KMS-11 (cell line): Measurements from ENCODE around the gene PPFIA1.
"Not testable (repeated sequence)": the region's sequence is repeated elsewhere in the genome, so short reads cannot be mapped to it uniquely, and the experiment has no call there.

Experiments
- H2AFZ ChIP-seq: fragments of 200-600 bp; sonication (generic); 2 replicates; pipeline ENCODE4 v1.6.1; 2016; ENCODE audit warnings: antibody characterized with exemption, mixed run types, low read depth
- H3K27ac ChIP-seq: fragments of 200-600 bp; sonication (generic); 2 replicates; pipeline ENCODE4 v1.6.1; 2016; ENCODE audit warnings: mild to moderate bottlenecking, mixed run types
- H3K27me3 ChIP-seq: fragments of 200-600 bp; sonication (generic); 2 replicates; pipeline ENCODE4 v1.6.1; 2017; ENCODE audit warnings: mild to moderate bottlenecking, low read depth, mixed run types, moderate library complexity; ENCODE audit not compliant: insufficient read depth
- H3K36me3 ChIP-seq: fragments of 200-600 bp; sonication (generic); 2 replicates; pipeline ENCODE4 v1.6.1; 2017; ENCODE audit warnings: mild to moderate bottlenecking, mixed run types; ENCODE audit not compliant: insufficient read depth
- H3K4me1 ChIP-seq: fragments of 200-600 bp; sonication (generic); 2 replicates; pipeline ENCODE4 v1.6.1; 2016; ENCODE audit warnings: mild to moderate bottlenecking, low read depth, mixed run types; ENCODE audit not compliant: poor library complexity, severe bottlenecking
- H3K4me2 ChIP-seq: fragments of 200-600 bp; sonication (generic); 2 replicates; pipeline ENCODE4 v1.7.0; 2016; ENCODE audit warnings: mild to moderate bottlenecking, mixed run types
- H3K4me3 ChIP-seq: fragments of 200-600 bp; sonication (generic); IDR thresholded peaks from 2 replicates; pipeline ENCODE4 v1.6.1; 2017; ENCODE audit warnings: low read depth, low read length, mixed read lengths; ENCODE audit not compliant: insufficient read depth
- H3K79me2 ChIP-seq: fragments of 200-600 bp; sonication (generic); 2 replicates; pipeline ENCODE4 v1.6.1; 2016; ENCODE audit warnings: low read depth, mixed run types; ENCODE audit not compliant: insufficient read depth
- H3K9ac ChIP-seq: fragments of 200-600 bp; sonication (generic); 2 replicates; pipeline ENCODE4 v1.6.1; 2016; ENCODE audit warnings: mild to moderate bottlenecking, mixed run types
- H4K20me1 ChIP-seq: fragments of 200-600 bp; sonication (generic); 2 replicates; pipeline ENCODE4 v1.6.1; 2016; ENCODE audit warnings: mild to moderate bottlenecking, mixed run types; ENCODE audit not compliant: insufficient read depth
- TF ChIP-seq, protein P1 (sequence below): fragments of 200-600 bp; sonication (generic); conservative IDR thresholded peaks from 2 replicates; pipeline ENCODE4 v1.6.1; 2017; ENCODE audit warnings: low read depth, mild to moderate bottlenecking, antibody characterized with exemption, low read length, moderate library complexity, mixed read lengths

The PPFIA1 gene

DNA sequence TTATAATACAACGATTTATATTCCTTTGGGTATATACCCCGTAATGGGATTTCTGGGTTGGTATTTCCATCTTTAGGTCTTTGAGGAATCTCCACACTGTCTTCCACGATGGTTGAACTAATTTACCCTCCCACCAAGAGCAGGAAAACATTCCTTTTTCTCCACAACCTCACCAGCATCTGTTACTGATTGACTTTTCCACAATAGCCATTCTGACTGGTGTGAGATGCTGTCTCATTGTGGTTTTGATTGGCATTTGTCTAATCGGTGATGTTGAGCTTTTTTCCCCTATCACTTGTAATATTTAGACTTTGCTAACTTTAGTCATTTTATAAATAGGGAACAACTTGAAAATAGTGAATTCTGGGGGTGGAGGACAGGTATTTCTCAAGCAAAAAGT is 58.1 kb downstream of the PPFIA1 start:
- no peaks in the 10 kb centered on the region for H3K4me1 ChIP-seq
- H3K4me3 ChIP-seq, result no peak overlapping the region
- no peaks in the 10 kb centered on the region for H3K27me3 ChIP-seq
- no peak overlapping the region for H2AFZ ChIP-seq
- H4K20me1 ChIP-seq, result no peaks in the 10 kb centered on the region
- no peaks in the 10 kb centered on the region for H3K79me2 ChIP-seq
- H3K36me3 ChIP-seq, result no peaks in the 10 kb centered on the region
- no peak overlapping the region for H3K9ac ChIP-seq
- H3K4me2 ChIP-seq, result no peak overlapping the region
- TF ChIP-seq, protein P1, sequence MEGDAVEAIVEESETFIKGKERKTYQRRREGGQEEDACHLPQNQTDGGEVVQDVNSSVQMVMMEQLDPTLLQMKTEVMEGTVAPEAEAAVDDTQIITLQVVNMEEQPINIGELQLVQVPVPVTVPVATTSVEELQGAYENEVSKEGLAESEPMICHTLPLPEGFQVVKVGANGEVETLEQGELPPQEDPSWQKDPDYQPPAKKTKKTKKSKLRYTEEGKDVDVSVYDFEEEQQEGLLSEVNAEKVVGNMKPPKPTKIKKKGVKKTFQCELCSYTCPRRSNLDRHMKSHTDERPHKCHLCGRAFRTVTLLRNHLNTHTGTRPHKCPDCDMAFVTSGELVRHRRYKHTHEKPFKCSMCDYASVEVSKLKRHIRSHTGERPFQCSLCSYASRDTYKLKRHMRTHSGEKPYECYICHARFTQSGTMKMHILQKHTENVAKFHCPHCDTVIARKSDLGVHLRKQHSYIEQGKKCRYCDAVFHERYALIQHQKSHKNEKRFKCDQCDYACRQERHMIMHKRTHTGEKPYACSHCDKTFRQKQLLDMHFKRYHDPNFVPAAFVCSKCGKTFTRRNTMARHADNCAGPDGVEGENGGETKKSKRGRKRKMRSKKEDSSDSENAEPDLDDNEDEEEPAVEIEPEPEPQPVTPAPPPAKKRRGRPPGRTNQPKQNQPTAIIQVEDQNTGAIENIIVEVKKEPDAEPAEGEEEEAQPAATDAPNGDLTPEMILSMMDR, result no peak
- no peak overlapping the region for H3K27ac ChIP-seq

DNA sequence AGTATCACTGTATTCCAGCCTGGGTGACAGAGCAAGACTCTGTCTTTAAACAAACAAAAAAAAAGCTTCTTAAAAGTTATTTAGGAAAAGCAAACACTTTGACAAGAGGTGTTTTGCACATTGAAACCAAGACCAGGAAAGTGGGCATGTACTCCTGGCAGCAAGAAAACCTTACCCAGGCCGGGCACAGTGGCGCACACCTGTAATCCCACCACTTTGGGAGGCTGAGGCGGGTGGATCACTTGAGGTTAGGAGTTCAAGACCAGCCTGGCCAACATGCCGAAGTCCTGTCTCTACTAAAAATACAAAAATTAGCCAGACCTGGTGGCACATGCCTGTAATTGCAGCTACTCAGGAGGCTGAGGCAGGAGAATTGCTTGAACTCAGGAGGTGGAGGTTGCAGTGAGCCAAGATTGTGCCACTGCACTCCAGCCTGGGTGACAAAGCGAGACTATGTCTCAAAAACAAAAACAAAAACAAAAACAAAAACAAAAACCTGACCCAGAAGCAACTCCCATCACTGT is 60.9 kb downstream of the PPFIA1 start:
- H3K4me3 ChIP-seq, H3K4me1 ChIP-seq, H3K36me3 ChIP-seq: not testable (repeated sequence)

DNA sequence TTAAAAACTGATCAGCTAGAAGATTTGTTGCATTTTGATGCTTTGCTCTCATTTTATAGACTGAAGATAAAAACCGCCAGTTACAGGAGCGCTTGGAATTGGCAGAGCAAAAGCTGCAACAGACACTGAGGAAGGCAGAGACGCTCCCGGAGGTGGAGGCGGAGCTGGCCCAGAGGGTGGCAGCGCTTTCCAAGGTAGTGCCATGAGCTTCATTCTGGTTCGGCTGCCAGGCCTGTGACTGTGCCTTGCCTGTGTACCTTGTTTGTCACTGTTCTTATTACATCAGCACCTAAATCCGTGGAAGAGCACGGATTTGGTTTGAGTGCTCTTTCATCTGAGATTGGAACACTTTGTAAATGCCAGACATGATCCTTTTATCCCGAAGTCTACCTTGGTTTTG is 61.4 kb downstream of the PPFIA1 start:
- H3K9ac ChIP-seq, result no peak overlapping the region
- TF ChIP-seq, protein P1, result no peak
- H3K4me2 ChIP-seq, result no peak overlapping the region
- H3K79me2 ChIP-seq, result no peaks in the 10 kb centered on the region
- H3K27me3 ChIP-seq, result no peaks in the 10 kb centered on the region
- H3K4me3 ChIP-seq, result no peak overlapping the region
- no peaks in the 10 kb centered on the region for H3K36me3 ChIP-seq
- H3K27ac ChIP-seq, result no peak overlapping the region
- no peaks in the 10 kb centered on the region for H3K4me1 ChIP-seq
- no peaks in the 10 kb centered on the region for H4K20me1 ChIP-seq
- H2AFZ ChIP-seq, result no peak overlapping the region

More for the DNA sequence above, 60.9 kb downstream of the PPFIA1 start:
- H3K27ac ChIP-seq, H3K4me2 ChIP-seq, H3K9ac ChIP-seq, H3K79me2 ChIP-seq, H4K20me1 ChIP-seq, H2AFZ ChIP-seq, H3K27me3 ChIP-seq: not testable (repeated sequence)

DNA sequence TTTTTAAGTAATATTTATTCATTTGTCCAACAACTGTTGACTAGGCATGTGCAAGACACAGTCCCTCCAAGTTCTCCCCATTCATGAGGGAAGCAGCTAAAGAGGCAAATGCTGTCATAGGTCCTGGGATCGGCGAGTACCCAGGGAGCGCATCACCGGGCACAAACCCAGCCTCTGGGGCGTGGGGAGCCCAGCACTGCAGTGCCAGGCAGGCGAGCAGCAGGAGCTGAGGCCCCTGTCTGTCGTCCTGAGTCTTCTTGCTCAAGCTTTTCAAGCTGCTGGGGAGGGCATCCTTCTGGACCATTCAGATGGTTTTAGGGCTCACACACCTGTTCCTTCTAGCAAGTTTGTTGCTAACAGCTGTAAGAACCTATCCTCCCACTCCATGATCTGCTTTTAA is 62.1 kb downstream of the PPFIA1 start:
- Histone ChIP-seq H3K4me1 (no peaks in the 10 kb centered on the region), H3K36me3 (no peaks in the 10 kb centered on the region), H3K4me2 (no peak overlapping the region), H3K9ac (no peak overlapping the region), H3K27me3 (no peaks in the 10 kb centered on the region), H4K20me1 (no peaks in the 10 kb centered on the region), H3K27ac (no peak overlapping the region), H2AFZ (no peak overlapping the region), H3K4me3 (no peak overlapping the region), H3K79me2 (no peaks in the 10 kb centered on the region)
- TF ChIP-seq, protein P1, result no peak

DNA sequence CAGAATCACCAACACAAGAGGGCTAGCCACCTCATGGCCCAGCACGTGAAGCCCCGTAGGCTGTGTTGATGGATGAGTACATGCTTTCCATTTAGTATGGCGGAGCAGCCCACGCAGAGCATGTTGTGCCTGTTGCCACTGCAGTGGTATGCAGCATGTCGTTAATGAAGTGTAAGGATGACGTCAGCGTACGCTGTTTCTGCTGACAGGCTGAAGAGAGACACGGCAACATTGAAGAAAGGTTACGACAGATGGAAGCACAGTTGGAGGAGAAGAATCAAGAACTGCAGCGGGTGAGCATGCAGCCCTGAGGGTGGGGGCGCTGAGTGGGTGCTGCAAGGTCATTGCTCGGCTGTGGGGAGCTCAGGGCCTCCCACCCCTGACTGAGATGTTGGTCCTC is 62.8 kb downstream of the PPFIA1 start:
- H3K79me2 ChIP-seq, result no peaks in the 10 kb centered on the region
- TF ChIP-seq, protein P1, result no peak
- H3K36me3 ChIP-seq, result no peaks in the 10 kb centered on the region

More for the DNA sequence above, 62.8 kb downstream of the PPFIA1 start:
- Histone ChIP-seq H3K27me3 (no peaks in the 10 kb centered on the region), H3K4me1 (no peaks in the 10 kb centered on the region), H4K20me1 (no peaks in the 10 kb centered on the region), H3K4me2 (no peak overlapping the region), H2AFZ (no peak overlapping the region), H3K27ac (no peak overlapping the region), H3K4me3 (no peak overlapping the region), H3K9ac (no peak overlapping the region)
